ENCODE results near the gene TRPC3. TPM values are rescaled to one million over a fixed set of nuclear protein-coding genes. Genes with fewer than 3 reads are reported as not detected.

Gene TRPC3
- total RNA-seq: 1 to 10 TPM; 2.0 to 2.5 TPM

DNA sequence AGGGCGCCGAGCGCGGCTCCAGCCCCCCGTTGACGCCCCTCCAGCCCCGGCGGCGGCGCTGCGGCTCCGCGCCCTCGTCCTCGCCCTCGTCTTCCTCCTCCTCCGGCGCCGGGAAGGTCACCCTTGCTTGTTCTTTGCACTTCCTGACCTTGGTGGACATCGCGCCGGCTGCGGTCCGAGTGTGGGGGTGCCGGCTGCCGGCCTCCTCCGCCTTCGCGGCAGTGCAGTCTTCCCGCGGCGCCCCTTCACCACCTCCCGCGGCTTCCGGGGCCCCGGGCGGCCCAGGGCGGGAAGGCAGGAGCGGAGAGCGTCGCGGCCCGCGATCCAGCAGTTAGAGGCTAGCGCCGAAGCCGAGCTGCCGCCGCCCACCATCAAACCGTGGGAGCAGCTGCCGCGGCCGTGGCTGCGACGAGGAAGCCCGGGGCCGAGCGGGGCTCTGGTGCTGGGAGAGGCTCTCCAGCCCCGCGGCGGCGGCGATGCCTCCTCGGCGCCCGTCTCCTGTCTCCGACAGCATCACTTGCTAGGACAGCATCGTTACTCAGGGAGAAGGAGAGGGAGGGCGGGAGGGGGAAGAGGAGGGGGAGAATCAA is at the start of gene TRPC3:
Gene TRPC3, minus strand, starts transcription at position 540 of the 590 bp plus-strand sequence. Its CDS starts 380 bp downstream, at position 160.
- H3K27ac Mint-ChIP-seq: no peak within 1 kb of the TSS
- peaks cover 31% of the 10 kb centered on the region for H3K27me3 Mint-ChIP-seq (ENCODE audit: low read depth)
- intact Hi-C loops (cut with micrococcal nuclease): loop anchor here (1.0 to 5.0 kb wide), 7 partner anchors 201 to 971 kb away; partner anchors contain the start of genes BBS12, BLTP1 and NUDT6
- no peaks in the 10 kb centered on the region for H3K36me3 Mint-ChIP-seq (ENCODE audit: low read depth)
- CTCF ChIA-PET: interaction anchor here (0.6 to 2.5 kb wide), 5 partner anchors 51 to 268 kb away, joined by 3 to 13 read pairs (median 6); no protein-coding TSS in a partner anchor
- no peaks in the 10 kb centered on the region for H3K9me3 Mint-ChIP-seq
- H3K4me3 Mint-ChIP-seq: peak within 1 kb of the TSS; percentile 86
- DNase-seq: peak; percentile 44
- H3K4me1 Mint-ChIP-seq (ENCODE audit: low read depth): peaks cover 5% of the 10 kb centered on the region

DNA sequence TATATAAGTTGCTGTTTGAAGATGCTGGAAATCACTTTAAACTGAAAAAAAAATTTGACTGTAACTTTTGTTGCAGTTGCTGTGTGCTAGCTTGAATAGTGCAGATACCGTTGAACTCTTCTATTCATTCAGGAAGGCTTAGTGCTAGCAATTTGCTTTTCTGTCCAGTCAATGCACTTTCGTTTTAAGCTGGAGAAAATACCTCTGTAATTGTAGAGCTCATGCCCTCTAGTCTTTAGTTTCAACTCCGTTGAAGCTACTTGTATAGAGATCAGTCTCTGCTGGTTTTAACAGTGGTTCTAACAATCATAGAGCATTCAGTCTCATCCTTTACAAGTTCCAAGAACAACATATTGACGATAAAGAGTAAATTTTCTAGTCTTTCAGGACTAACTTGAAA is 49.0 kb upstream of the TRPC3 start:
- no peak overlapping the region for H3K4me3 Mint-ChIP-seq
- intact Hi-C loops (cut with micrococcal nuclease): no loop called here

GRCh38 chr4:121998024-121998423 is 46.2 kb upstream of the TRPC3 start:
- no peaks in the 10 kb centered on the region for H3K36me3 Mint-ChIP-seq (ENCODE audit: low read depth)
- intact Hi-C loops (cut with micrococcal nuclease): loop anchor here (1.0 kb wide), 1 partner anchor 580 kb away; no protein-coding TSS in a partner anchor
- H3K27ac Mint-ChIP-seq: no peak overlapping the region
- peak; percentile 21 for DNase-seq
- CTCF ChIA-PET: interaction anchor here (1.0 to 1.5 kb wide), 3 partner anchors 10 to 580 kb away, joined by 3 to 8 read pairs (median 6); no protein-coding TSS in a partner anchor
- no peak overlapping the region for H3K4me3 Mint-ChIP-seq
- H3K4me1 Mint-ChIP-seq (ENCODE audit: low read depth): no peaks in the 10 kb centered on the region
- no peaks in the 10 kb centered on the region for H3K9me3 Mint-ChIP-seq
- peaks cover 18% of the 10 kb centered on the region for H3K27me3 Mint-ChIP-seq (ENCODE audit: low read depth)

More for the DNA sequence above, 49.0 kb upstream of the TRPC3 start:
- H3K4me1 Mint-ChIP-seq (ENCODE audit: low read depth): no peaks in the 10 kb centered on the region
- H3K36me3 Mint-ChIP-seq (ENCODE audit: low read depth): no peaks in the 10 kb centered on the region
- peaks cover 18% of the 10 kb centered on the region for H3K27me3 Mint-ChIP-seq (ENCODE audit: low read depth)
- H3K9me3 Mint-ChIP-seq: no peaks in the 10 kb centered on the region
- CTCF ChIA-PET: interaction anchor here (0.6 kb wide), 1 partner anchor 877 kb away, joined by 4 read pairs; no protein-coding TSS in a partner anchor
- H3K27ac Mint-ChIP-seq: no peak overlapping the region
- DNase-seq: no peak

GRCh38 chr4:121995790-121996537 is 44.1 kb upstream of the TRPC3 start:
- no peak for DNase-seq
- Mint-ChIP-seq H3K36me3 (ENCODE audit: low read depth) (no peaks in the 10 kb centered on the region), H3K9me3 (no peaks in the 10 kb centered on the region), H3K27ac (no peak overlapping the region), H3K27me3 (ENCODE audit: low read depth) (peaks cover 13% of the 10 kb centered on the region), H3K4me3 (no peak overlapping the region), H3K4me1 (ENCODE audit: low read depth) (no peaks in the 10 kb centered on the region)
- intact Hi-C loops (cut with micrococcal nuclease): no loop called here
- CTCF ChIA-PET: no interaction called here

DNA sequence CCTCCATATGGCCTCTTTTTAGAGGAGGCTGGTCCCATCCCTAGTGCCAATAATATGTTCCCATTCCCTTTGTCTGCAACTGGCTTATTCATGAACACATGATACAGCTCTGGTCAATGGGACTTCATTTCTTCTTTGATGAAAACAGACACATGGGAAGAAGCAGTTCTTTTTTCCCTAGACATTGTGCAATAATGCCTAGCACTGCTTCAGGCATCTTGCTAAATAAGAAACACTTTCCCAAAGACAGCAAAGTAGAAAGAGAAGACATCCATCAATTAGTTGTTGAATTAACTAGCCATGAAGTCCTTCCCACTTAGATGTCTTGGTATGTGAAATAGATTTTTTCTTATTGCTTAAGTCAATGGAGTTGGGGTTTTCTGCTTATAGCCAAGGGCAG is 40.1 kb upstream of the TRPC3 start:
- H3K27me3 Mint-ChIP-seq (ENCODE audit: low read depth): peaks cover 7% of the 10 kb centered on the region
- H3K27ac Mint-ChIP-seq: no peak overlapping the region
- intact Hi-C loops (cut with micrococcal nuclease): no loop called here
- no peaks in the 10 kb centered on the region for H3K9me3 Mint-ChIP-seq
- peaks cover 7% of the 10 kb centered on the region for H3K4me1 Mint-ChIP-seq (ENCODE audit: low read depth)
- no peak for DNase-seq
- H3K36me3 Mint-ChIP-seq (ENCODE audit: low read depth): no peaks in the 10 kb centered on the region
- no peak overlapping the region for H3K4me3 Mint-ChIP-seq
- CTCF ChIA-PET: no interaction called here

DNA sequence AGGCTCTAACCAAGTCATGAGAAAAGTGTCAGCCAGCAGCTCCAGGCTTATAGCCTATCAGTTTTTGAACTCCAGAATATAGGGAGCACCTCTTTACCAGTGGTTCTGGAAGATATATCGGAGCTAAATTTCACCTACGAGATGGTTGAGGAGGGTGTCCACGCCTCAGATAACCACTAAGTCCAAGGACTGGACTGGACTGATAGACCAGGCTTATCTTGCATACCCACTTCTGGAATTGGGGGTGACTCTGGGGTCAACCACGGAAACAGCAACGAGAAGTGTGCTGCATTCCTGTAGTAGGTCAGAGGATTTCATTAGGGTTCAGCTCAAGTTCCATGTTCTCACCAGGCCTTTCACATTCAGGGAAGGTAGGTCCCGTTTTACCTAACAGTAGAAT is 38.6 kb upstream of the TRPC3 start:
- H3K36me3 Mint-ChIP-seq (ENCODE audit: low read depth): no peaks in the 10 kb centered on the region
- intact Hi-C loops (cut with micrococcal nuclease): no loop called here
- H3K4me1 Mint-ChIP-seq (ENCODE audit: low read depth): peaks cover 7% of the 10 kb centered on the region
- H3K9me3 Mint-ChIP-seq: no peaks in the 10 kb centered on the region
- no peak for DNase-seq
- H3K4me3 Mint-ChIP-seq: no peak overlapping the region
- no peaks in the 10 kb centered on the region for H3K27me3 Mint-ChIP-seq (ENCODE audit: low read depth)
- no peak overlapping the region for H3K27ac Mint-ChIP-seq
- CTCF ChIA-PET: interaction anchor here (1.0 to 1.2 kb wide), 2 partner anchors 9 to 90 kb away, joined by 3 to 5 read pairs; no protein-coding TSS in a partner anchor

DNA sequence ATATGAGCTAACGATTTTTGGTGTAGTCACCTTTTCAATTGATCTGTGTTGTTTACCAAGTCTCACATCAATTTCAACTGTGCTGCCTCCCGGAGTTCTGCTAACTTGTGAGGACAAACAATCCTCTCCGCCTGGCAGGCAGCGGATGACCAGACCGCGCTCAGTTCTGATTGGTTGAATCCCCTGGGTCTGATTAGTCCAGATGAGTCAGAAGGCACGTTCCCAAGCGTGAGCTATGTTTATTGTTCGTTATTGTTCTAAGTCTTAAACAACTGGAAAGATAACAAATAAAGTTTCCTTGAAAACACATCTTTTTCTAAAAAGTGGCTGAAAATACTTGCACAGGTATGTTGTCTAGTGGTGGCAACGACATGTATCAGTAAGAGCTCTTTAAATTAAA is 37.9 kb upstream of the TRPC3 start:
- DNase-seq: no peak
- CTCF ChIA-PET: interaction anchor here (1.2 kb wide), 1 partner anchor 10 kb away, joined by 3 read pairs; no protein-coding TSS in a partner anchor
- intact Hi-C loops (cut with micrococcal nuclease): no loop called here
- Mint-ChIP-seq H3K4me3 (no peak overlapping the region), H3K9me3 (no peaks in the 10 kb centered on the region), H3K27ac (no peak overlapping the region), H3K27me3 (ENCODE audit: low read depth) (no peaks in the 10 kb centered on the region), H3K4me1 (ENCODE audit: low read depth) (peaks cover 7% of the 10 kb centered on the region), H3K36me3 (ENCODE audit: low read depth) (no peaks in the 10 kb centered on the region)

DNA sequence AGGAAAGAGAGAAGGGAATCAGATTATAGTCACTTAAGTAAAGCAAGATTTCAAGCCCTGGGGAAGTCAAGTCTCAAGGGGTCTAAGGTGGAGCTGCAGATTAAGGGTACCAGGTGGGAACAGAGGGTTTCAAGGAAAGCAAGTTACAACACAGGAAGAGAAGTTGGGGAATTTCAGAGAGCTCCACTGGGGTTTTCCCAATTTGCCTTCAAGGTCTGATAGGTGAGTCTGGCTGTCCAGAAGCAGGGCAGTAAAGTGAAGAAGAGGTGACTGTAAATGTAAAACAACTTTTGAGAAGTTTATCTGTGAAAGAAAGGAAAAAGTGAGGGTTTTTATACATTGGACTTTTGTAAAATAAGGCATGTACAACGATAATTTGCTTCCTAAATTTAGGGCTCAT is 37.1 kb upstream of the TRPC3 start:
- no peak for DNase-seq
- intact Hi-C loops (cut with micrococcal nuclease): no loop called here
- Mint-ChIP-seq H3K27ac (no peak overlapping the region), H3K27me3 (ENCODE audit: low read depth) (no peaks in the 10 kb centered on the region), H3K4me3 (no peak overlapping the region), H3K9me3 (no peaks in the 10 kb centered on the region), H3K36me3 (ENCODE audit: low read depth) (no peaks in the 10 kb centered on the region), H3K4me1 (ENCODE audit: low read depth) (peaks cover 7% of the 10 kb centered on the region)
- CTCF ChIA-PET: no interaction called here

GRCh38 chr4:121980643-121981042 is 28.8 kb upstream of the TRPC3 start:
- Mint-ChIP-seq H3K4me1 (ENCODE audit: low read depth) (peaks cover 4% of the 10 kb centered on the region), H3K27ac (no peak overlapping the region), H3K36me3 (ENCODE audit: low read depth) (no peaks in the 10 kb centered on the region), H3K9me3 (no peaks in the 10 kb centered on the region), H3K4me3 (no peak overlapping the region), H3K27me3 (ENCODE audit: low read depth) (peaks cover 3% of the 10 kb centered on the region)
- no peak for DNase-seq
- CTCF ChIA-PET: no interaction called here
- intact Hi-C loops (cut with micrococcal nuclease): no loop called here

DNA sequence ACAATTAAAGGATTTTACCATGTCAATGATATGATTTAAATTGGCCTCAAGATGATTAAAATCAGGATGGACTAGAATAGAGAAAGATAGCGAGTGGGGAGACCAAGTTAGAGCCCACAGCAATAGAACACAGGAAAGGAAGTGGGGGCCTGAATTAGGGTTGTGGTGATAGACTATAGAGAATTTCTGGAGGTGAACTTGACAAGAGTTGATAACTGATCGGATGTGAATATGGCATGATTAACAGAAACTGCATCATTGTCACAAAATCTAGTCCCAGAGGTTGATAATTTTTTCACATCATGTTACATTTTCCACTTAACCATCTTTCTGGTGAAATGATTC is 26.3 kb upstream of the TRPC3 start:
- no peak for DNase-seq
- no peak overlapping the region for H3K4me3 Mint-ChIP-seq
- no peak overlapping the region for H3K27ac Mint-ChIP-seq
- peaks cover 4% of the 10 kb centered on the region for H3K4me1 Mint-ChIP-seq (ENCODE audit: low read depth)
- peaks cover 10% of the 10 kb centered on the region for H3K27me3 Mint-ChIP-seq (ENCODE audit: low read depth)
- no peaks in the 10 kb centered on the region for H3K9me3 Mint-ChIP-seq
- CTCF ChIA-PET: no interaction called here
- no peaks in the 10 kb centered on the region for H3K36me3 Mint-ChIP-seq (ENCODE audit: low read depth)
- intact Hi-C loops (cut with micrococcal nuclease): no loop called here

- Mint-ChIP-seq H3K36me3 (ENCODE audit: low read depth) (no peaks in the 10 kb centered on the region), H3K9me3 (no peaks in the 10 kb centered on the region), H3K27ac (no peak overlapping the region), H3K4me3 (no peak overlapping the region), H3K27me3 (ENCODE audit: low read depth) (peaks cover 10% of the 10 kb centered on the region), H3K4me1 (ENCODE audit: low read depth) (peaks cover 4% of the 10 kb centered on the region)
- no peak for DNase-seq
- CTCF ChIA-PET: no interaction called here
- intact Hi-C loops (cut with micrococcal nuclease): no loop called here
Observed at GRCh38 chr4:121977251-121978171, 25.7 kb upstream of the TRPC3 start.

DNA sequence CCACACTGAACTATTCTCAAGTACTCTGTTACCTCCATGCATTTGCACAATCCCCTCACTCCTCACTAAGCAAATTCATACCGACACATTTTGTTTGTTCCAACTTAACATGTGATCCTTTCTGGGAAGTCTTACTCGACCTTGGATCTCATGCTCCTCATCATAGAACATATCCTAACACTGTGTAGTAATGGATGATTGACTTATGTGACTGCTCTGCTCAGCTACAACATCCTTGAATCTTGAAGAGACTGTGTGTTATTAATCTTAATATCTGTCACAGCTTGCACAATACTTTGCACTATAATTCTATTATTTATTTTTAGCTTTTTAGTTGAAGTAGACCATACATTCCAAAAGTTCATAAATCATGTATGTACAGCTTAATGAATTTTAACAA is 23.9 kb upstream of the TRPC3 start:
- CTCF ChIA-PET: no interaction called here
- H3K4me1 Mint-ChIP-seq (ENCODE audit: low read depth): peaks cover 4% of the 10 kb centered on the region
- intact Hi-C loops (cut with micrococcal nuclease): no loop called here
- H3K4me3 Mint-ChIP-seq: no peak overlapping the region
- peaks cover 14% of the 10 kb centered on the region for H3K27me3 Mint-ChIP-seq (ENCODE audit: low read depth)
- H3K36me3 Mint-ChIP-seq (ENCODE audit: low read depth): no peaks in the 10 kb centered on the region
- H3K9me3 Mint-ChIP-seq: no peaks in the 10 kb centered on the region
- no peak for DNase-seq
- no peak overlapping the region for H3K27ac Mint-ChIP-seq

Data from activated naive CD4-positive, alpha-beta T cell treated with anti-CD3 and anti-CD28 coated beads for 36 hours (primary cell).